ENCODE results near the gene AUP1. TPM values are rescaled to one million over a fixed set of nuclear protein-coding genes. Genes with fewer than 3 reads are reported as not detected.

AUP1 gene
- total RNA-seq, 3 donors from 2014 or later: 108 to 130 (median 128) TPM

DNA sequence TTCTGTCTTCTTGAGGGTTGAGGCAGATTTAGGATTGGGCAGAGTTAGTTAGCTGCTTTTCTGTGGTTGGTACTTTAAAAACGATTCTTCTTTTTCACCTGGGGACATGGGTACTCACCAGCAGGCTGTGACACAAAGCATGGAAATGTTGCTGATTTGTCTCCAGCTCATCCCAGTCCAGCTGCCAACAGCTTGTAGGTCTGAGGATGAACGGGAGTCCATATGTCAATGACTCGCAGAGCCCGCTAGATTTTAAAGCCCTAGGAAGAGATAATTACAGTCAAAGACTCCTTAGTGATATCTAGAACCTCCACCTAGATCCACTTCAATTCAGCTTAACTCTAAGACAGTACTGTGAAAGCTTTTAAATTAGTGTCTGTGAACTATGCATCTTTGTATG is 45.8 kb upstream of the AUP1 start:
- no peak for TF ChIP-seq POLR2A (IDR thresholded peaks at IDR 0.05)
- TF ChIP-seq, protein P1, sequence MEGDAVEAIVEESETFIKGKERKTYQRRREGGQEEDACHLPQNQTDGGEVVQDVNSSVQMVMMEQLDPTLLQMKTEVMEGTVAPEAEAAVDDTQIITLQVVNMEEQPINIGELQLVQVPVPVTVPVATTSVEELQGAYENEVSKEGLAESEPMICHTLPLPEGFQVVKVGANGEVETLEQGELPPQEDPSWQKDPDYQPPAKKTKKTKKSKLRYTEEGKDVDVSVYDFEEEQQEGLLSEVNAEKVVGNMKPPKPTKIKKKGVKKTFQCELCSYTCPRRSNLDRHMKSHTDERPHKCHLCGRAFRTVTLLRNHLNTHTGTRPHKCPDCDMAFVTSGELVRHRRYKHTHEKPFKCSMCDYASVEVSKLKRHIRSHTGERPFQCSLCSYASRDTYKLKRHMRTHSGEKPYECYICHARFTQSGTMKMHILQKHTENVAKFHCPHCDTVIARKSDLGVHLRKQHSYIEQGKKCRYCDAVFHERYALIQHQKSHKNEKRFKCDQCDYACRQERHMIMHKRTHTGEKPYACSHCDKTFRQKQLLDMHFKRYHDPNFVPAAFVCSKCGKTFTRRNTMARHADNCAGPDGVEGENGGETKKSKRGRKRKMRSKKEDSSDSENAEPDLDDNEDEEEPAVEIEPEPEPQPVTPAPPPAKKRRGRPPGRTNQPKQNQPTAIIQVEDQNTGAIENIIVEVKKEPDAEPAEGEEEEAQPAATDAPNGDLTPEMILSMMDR (IDR thresholded peaks at IDR 0.05): no peak
- TF ChIP-seq POLR2AphosphoS5 (IDR thresholded peaks at IDR 0.05): no peak
- Histone ChIP-seq H3K27ac (no peak overlapping the region), H3K4me1 (peaks cover 0 to 4% of the 10 kb centered on the region in 2 donors), H3K36me3 (no peaks in the 10 kb centered on the region), H3K4me3 (no peak overlapping the region), H3K27me3 (no peaks in the 10 kb centered on the region), H3K9me3 (no peaks in the 10 kb centered on the region)
- intact Hi-C loops (cut with DNase I; ENCODE audit: low total_unique reads): no loop called here
- no peak for DNase-seq (ENCODE audit: low spot score in 2 of 2)

DNA sequence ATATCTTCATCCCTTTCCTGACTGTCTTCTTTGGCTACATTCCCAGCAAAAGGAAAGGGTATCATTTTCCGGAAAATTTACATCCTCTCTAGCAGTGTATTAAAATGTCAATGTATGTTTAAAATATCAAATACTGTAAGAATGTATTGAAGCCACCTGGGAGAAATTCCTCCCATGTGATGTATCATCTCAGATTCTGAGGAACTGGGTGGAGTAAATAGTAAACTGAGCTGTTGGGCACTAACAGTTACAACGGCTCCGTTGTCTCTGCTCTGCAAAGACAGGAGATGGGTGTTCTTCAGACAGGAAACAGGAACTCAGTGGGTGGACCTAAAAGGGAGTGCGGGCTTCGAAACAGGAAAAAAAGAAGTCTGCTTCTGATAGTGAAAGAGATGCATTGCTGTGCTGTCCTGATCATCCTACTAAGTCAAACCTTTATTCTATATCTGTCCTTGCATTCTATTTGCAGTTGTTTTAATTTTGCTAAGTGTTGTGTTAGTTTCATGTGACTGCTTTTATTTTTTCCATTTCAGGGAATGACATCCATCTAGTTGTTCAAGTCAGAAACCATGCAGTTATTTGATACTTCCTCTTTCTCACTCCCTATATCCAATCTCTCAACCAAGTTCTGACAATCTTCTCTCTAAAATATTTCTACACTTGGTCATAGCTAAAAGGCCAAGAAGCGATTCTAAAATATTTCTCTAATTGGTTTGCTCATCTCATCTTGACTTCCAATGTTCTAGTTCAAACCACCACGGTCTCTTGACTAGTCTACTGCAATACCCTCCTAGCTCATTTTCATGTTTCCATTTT is 44.4 kb upstream of the AUP1 start:
- no peak for DNase-seq (ENCODE audit: low spot score in 2 of 2)
- peaks cover 0 to 4% of the 10 kb centered on the region in 2 donors for H3K4me1 ChIP-seq
- intact Hi-C loops (cut with DNase I; ENCODE audit: low total_unique reads): no loop called here
- no peaks in the 10 kb centered on the region for H3K36me3 ChIP-seq
- H3K9me3 ChIP-seq: no peaks in the 10 kb centered on the region
- no peaks in the 10 kb centered on the region for H3K27me3 ChIP-seq
- H3K27ac ChIP-seq: no peak overlapping the region
- TF ChIP-seq, protein P1 (IDR thresholded peaks at IDR 0.05): no peak
- TF ChIP-seq POLR2AphosphoS5 (IDR thresholded peaks at IDR 0.05): no peak
- TF ChIP-seq POLR2A (IDR thresholded peaks at IDR 0.05): no peak
- no peak overlapping the region for H3K4me3 ChIP-seq

DNA sequence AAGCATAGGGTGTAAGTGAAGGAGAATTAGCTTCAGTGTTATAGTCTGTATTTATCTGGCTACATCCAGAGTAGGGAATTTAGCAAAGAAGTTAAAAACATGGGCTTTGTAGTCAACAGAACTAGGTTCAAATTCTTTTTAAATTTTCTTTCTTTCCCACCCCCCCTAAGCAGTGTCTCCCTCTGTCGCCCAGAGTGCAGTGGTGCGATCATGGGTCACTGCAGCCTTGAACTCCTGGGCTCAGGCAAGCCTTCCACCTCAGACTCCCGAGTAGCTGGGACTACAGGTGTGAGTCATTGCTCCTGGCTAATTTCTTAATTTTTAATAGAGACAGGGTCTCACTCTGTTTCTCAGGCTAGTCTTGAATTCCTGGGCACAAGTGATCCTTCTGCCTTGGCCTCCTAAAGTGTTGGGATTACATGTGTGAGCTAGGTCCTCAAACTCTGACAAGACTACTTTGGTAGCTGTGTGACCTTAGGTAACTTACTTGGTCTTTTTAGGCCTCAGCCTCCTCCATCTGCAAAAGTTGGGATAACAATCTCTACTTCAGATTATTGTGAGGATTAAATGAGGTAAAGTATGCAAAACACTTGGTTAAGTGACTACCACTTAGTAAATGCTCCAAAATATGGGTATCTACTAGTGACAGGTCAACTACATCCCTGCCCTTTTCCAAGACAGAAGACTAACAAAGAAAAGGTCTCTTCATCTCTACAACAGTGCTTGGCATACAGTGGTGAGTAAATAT is 42.8 kb upstream of the AUP1 start:
- Histone ChIP-seq H3K36me3 (no peaks in the 10 kb centered on the region), H3K9me3 (no peaks in the 10 kb centered on the region), H3K4me3 (no peak overlapping the region), H3K27ac (no peak overlapping the region), H3K4me1 (peaks cover 0 to 4% of the 10 kb centered on the region in 2 donors), H3K27me3 (no peaks in the 10 kb centered on the region)
- no peak for DNase-seq (ENCODE audit: low spot score in 2 of 2)
- intact Hi-C loops (cut with DNase I; ENCODE audit: low total_unique reads): no loop called here
- TF ChIP-seq POLR2AphosphoS5 (IDR thresholded peaks at IDR 0.05) (no peak), POLR2A (IDR thresholded peaks at IDR 0.05) (no peak)
- TF ChIP-seq, protein P1 (IDR thresholded peaks at IDR 0.05): no peak

DNA sequence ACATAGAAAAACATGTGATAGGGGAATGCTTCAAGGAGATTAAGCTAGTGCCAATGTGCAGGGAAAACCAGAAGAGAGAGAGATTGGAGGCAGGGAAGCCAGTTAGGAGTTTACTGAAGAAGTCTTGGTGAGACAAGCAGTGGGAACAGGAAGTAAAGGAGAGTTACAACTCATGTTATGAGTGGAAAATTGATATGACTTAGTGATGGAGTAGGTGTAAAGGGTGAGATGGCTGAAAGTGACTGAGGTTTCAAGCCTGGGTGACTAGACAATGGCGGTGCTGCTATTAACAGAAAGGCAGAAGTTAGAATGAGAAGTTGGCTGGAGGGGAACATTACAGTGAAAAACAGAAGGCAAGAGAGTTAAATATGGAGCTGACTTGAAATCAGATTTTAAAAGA is 41.6 kb upstream of the AUP1 start:
- Histone ChIP-seq H3K27ac (no peak overlapping the region), H3K4me1 (no peaks in the 10 kb centered on the region), H3K9me3 (no peaks in the 10 kb centered on the region), H3K36me3 (no peaks in the 10 kb centered on the region), H3K27me3 (no peaks in the 10 kb centered on the region), H3K4me3 (no peak overlapping the region)
- intact Hi-C loops (cut with DNase I; ENCODE audit: low total_unique reads): no loop called here
- no peak for DNase-seq (ENCODE audit: low spot score in 2 of 2)
- TF ChIP-seq POLR2A (IDR thresholded peaks at IDR 0.05): no peak
- TF ChIP-seq, protein P1 (IDR thresholded peaks at IDR 0.05): no peak
- no peak for TF ChIP-seq POLR2AphosphoS5 (IDR thresholded peaks at IDR 0.05)

DNA sequence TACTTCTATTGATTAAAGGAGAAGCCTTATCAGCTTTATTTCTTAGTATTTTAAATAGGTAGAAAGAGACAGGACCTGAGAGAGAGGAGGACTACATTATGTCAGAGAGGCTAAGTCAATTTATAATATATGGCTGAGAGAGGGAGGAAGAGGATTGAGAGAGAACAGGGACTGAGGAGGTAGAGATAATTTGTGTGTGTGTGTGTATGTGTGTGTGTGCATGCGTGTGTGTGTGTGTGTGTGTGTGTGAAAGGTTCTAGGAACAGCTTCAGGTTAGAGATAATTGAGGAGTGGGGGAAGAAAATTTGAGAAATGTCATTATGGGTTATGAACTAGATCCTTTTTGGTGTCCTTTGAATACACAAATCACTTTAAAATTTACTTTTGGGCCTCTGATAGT is 40.2 kb upstream of the AUP1 start:
- no peak for DNase-seq (ENCODE audit: low spot score in 2 of 2)
- intact Hi-C loops (cut with DNase I; ENCODE audit: low total_unique reads): no loop called here
- no peaks in the 10 kb centered on the region for H3K9me3 ChIP-seq
- no peaks in the 10 kb centered on the region for H3K27me3 ChIP-seq
- no peaks in the 10 kb centered on the region for H3K36me3 ChIP-seq
- no peaks in the 10 kb centered on the region for H3K4me1 ChIP-seq
- H3K27ac ChIP-seq: no peak overlapping the region
- no peak overlapping the region for H3K4me3 ChIP-seq
- no peak for TF ChIP-seq POLR2A (IDR thresholded peaks at IDR 0.05)
- no peak for TF ChIP-seq POLR2AphosphoS5 (IDR thresholded peaks at IDR 0.05)
- TF ChIP-seq, protein P1 (IDR thresholded peaks at IDR 0.05): no peak

Measured in breast epithelium (tissue), 4 donors.